T47D (cell line): ENCODE results near the gene MRTFA.

ENCODE experiments used
- DNase-seq, 2 experiments: peaks; one replicate each; pipeline versions ENCODE4 v3.0.0 to v3.0.0-alpha.2; 2011 to 2012; ENCODE audit warnings: low read depth in 1 of 2, low spot score in 1 of 2
- JUND ChIP-seq: IDR thresholded peaks from 2 replicates; pipeline ENCODE4 v1.6.1; 2012; ENCODE audit warnings: low read depth
- in situ Hi-C: cut with HindIII; loops from 2 replicates; pipeline ENCODE4 v1.10.0; 2016; ENCODE audit warnings: low sequenced_read_pairs, low pct_unique_long_range_greater_than_20kb

The MRTFA gene

GRCh38 chr22:40429481-40429880 is 207.0 kb downstream of the MRTFA start:
- no peak for TF ChIP-seq JUND
- no peak for DNase-seq

GRCh38 chr22:40428796-40429195 is 207.7 kb downstream of the MRTFA start:
- in situ Hi-C loops, result no loop called here

More at GRCh38 chr22:40429481-40429880, 207.0 kb downstream of the MRTFA start:
- in situ Hi-C loops, result no loop called here

GRCh38 chr22:40426594-40427333 is 209.8 kb downstream of the MRTFA start:
- in situ Hi-C loops, result no loop called here
- TF ChIP-seq JUND, result no peak
- DNase-seq, result no peak

More at GRCh38 chr22:40428796-40429195, 207.7 kb downstream of the MRTFA start:
- DNase-seq, result no peak
- TF ChIP-seq JUND, result no peak

- in situ Hi-C loops, result no loop called here
Observed at GRCh38 chr22:40425082-40425481, 211.4 kb downstream of the MRTFA start.

GRCh38 chr22:40423882-40424640 is 212.5 kb downstream of the MRTFA start:
- DNase-seq, result no peak
- in situ Hi-C loops, result no loop called here
- TF ChIP-seq JUND, result no peak

More at GRCh38 chr22:40425082-40425481, 211.4 kb downstream of the MRTFA start:
- DNase-seq, result no peak
- no peak for TF ChIP-seq JUND

- TF ChIP-seq JUND, result no peak
- in situ Hi-C loops, result no loop called here
- no peak for DNase-seq
Observed at GRCh38 chr22:40423310-40423688, 213.2 kb downstream of the MRTFA start.

GRCh38 chr22:40422558-40423309 is 213.8 kb downstream of the MRTFA start:
- no peak for TF ChIP-seq JUND
- no peak for DNase-seq
- in situ Hi-C loops, result no loop called here

- no peak for DNase-seq
- no peak for TF ChIP-seq JUND
- in situ Hi-C loops, result no loop called here
Observed at GRCh38 chr22:40421941-40422340, 214.6 kb downstream of the MRTFA start.

- in situ Hi-C loops, result no loop called here
- TF ChIP-seq JUND, result no peak
- no peak for DNase-seq
Observed at GRCh38 chr22:40421082-40421350, 215.5 kb downstream of the MRTFA start.

- DNase-seq, result no peak
- TF ChIP-seq JUND, result no peak
- in situ Hi-C loops, result no loop called here
Observed at GRCh38 chr22:40420341-40421081, 216.0 kb downstream of the MRTFA start.

GRCh38 chr22:40419718-40420117 is 216.8 kb downstream of the MRTFA start:
- TF ChIP-seq JUND, result no peak
- in situ Hi-C loops, result no loop called here
- DNase-seq, result no peak

GRCh38 chr22:40418366-40419201 is 217.9 kb downstream of the MRTFA start:
- TF ChIP-seq JUND, result no peak
- in situ Hi-C loops, result no loop called here
- DNase-seq, result no peak
